ENCODE data around the gene PDIA6.

The PDIA6 gene

DNA sequence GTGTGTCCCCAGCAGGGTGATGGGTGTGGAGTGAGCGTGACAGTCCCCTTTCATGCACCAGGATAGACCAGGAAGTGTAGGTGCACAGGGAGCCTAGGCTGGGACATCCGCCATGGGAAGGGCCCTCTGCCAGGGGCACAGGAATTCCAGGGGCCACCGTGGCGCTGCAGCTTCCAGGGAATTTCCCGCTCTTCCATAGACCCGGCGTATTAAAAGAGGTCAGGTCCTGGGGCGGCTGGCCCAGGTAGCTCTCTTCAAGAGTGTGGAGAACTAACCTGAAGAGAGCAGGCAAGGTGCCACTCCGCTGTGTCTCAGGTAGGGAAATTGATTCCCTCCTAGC, 49.2 kb downstream of the PDIA6 start:
- no peak for TF ChIP-seq ZFP3 (CRISPR knock-in tag; IDR thresholded peaks at IDR 0.05)
- TF ChIP-seq RARB (CRISPR knock-in tag; IDR thresholded peaks at IDR 0.05) = no peak
- TF ChIP-seq BACH2 (CRISPR knock-in tag; IDR thresholded peaks at IDR 0.05; ENCODE audit: borderline replicate concordance) = no peak
- no peak for TF ChIP-seq GLIS3 (CRISPR knock-in tag; IDR thresholded peaks at IDR 0.05)
- no peak for TF ChIP-seq ZFP30 (CRISPR knock-in tag; IDR thresholded peaks at IDR 0.05)
- no peak for TF ChIP-seq CSDC2 (CRISPR knock-in tag; IDR thresholded peaks at IDR 0.05)
- TF ChIP-seq CREB5 (CRISPR knock-in tag; IDR thresholded peaks at IDR 0.05; ENCODE audit: low read depth) = no peak
- no peak for TF ChIP-seq ZNF565 (CRISPR knock-in tag; conservative IDR thresholded peaks at IDR 0.05; ENCODE audit: low read depth)
- no peak for TF ChIP-seq POU6F1 (CRISPR knock-in tag; IDR thresholded peaks at IDR 0.05; ENCODE audit: borderline replicate concordance, low read depth)
- no peak for TF ChIP-seq ESRRG (CRISPR knock-in tag; IDR thresholded peaks at IDR 0.05)
- no peak for TF ChIP-seq ZC3H10 (CRISPR knock-in tag; IDR thresholded peaks at IDR 0.05)
- TF ChIP-seq, protein P1, sequence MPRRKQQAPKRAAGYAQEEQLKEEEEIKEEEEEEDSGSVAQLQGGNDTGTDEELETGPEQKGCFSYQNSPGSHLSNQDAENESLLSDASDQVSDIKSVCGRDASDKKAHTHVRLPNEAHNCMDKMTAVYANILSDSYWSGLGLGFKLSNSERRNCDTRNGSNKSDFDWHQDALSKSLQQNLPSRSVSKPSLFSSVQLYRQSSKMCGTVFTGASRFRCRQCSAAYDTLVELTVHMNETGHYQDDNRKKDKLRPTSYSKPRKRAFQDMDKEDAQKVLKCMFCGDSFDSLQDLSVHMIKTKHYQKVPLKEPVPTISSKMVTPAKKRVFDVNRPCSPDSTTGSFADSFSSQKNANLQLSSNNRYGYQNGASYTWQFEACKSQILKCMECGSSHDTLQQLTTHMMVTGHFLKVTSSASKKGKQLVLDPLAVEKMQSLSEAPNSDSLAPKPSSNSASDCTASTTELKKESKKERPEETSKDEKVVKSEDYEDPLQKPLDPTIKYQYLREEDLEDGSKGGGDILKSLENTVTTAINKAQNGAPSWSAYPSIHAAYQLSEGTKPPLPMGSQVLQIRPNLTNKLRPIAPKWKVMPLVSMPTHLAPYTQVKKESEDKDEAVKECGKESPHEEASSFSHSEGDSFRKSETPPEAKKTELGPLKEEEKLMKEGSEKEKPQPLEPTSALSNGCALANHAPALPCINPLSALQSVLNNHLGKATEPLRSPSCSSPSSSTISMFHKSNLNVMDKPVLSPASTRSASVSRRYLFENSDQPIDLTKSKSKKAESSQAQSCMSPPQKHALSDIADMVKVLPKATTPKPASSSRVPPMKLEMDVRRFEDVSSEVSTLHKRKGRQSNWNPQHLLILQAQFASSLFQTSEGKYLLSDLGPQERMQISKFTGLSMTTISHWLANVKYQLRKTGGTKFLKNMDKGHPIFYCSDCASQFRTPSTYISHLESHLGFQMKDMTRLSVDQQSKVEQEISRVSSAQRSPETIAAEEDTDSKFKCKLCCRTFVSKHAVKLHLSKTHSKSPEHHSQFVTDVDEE (CRISPR knock-in tag; IDR thresholded peaks at IDR 0.05) = no peak
- no peak for TF ChIP-seq ISL1 (CRISPR knock-in tag; IDR thresholded peaks at IDR 0.05)
- TF ChIP-seq ARNTL (CRISPR knock-in tag; IDR thresholded peaks at IDR 0.05; ENCODE audit: borderline replicate concordance, low read depth) = no peak
- ATAC-seq = no peak

DNA sequence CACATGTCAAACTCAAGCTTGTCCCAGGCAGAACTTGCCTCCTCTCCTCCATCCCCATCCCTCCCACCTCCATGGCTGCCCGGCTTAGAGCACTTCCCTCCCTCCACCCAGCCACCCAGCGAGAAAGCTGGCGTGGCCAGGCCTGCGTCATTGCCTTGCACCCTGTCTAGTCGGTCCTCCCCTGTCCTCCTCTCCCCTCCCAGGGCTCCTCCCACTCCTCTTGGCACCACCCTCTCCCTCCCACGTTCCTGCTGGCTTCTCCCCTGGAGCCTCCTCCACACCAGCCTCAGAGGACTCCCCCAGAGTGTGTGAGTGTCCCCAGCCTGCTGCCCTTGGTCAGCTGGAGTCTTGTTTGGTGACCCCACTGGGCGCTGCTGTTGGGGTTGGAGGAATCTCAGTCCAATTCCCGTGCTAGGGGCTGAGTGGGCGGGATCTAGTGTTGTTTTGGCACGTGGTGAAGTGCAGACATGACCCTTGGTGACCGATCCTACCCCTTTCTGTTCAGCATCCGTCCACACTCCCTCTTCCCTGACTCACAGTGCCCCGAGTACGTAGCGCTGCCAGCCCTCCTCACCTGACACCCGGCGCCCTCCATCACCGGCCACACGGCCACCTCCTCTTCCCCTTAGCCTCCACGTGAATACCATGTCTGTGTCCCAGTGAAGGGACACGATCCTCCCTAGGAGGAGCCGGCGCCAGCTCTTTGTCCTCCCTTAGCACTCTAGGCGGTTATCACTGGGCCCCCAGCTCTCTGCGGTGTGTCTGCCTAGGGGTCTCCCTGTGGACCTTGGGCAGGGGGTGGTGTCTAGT, 49.7 kb downstream of the PDIA6 start:
- TF ChIP-seq ZC3H10 (CRISPR knock-in tag; IDR thresholded peaks at IDR 0.05) = no peak
- TF ChIP-seq ZNF70 (CRISPR knock-in tag; IDR thresholded peaks at IDR 0.05) = no peak
- no peak for TF ChIP-seq ZNF8 (CRISPR knock-in tag; IDR thresholded peaks at IDR 0.05)
- no peak for TF ChIP-seq SNAI2 (CRISPR knock-in tag; IDR thresholded peaks at IDR 0.05)
- TF ChIP-seq, protein P1 (CRISPR knock-in tag; IDR thresholded peaks at IDR 0.05) = no peak
- no peak for TF ChIP-seq TOX (CRISPR knock-in tag; IDR thresholded peaks at IDR 0.05; ENCODE audit: borderline replicate concordance)
- TF ChIP-seq ZFP3 (CRISPR knock-in tag; IDR thresholded peaks at IDR 0.05) = no peak
- TF ChIP-seq, protein P2, sequence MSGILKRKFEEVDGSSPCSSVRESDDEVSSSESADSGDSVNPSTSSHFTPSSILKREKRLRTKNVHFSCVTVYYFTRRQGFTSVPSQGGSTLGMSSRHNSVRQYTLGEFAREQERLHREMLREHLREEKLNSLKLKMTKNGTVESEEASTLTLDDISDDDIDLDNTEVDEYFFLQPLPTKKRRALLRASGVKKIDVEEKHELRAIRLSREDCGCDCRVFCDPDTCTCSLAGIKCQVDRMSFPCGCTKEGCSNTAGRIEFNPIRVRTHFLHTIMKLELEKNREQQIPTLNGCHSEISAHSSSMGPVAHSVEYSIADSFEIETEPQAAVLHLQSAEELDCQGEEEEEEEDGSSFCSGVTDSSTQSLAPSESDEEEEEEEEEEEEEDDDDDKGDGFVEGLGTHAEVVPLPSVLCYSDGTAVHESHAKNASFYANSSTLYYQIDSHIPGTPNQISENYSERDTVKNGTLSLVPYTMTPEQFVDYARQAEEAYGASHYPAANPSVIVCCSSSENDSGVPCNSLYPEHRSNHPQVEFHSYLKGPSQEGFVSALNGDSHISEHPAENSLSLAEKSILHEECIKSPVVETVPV (CRISPR knock-in tag; IDR thresholded peaks at IDR 0.05) = no peak
- no peak for TF ChIP-seq ZFP30 (CRISPR knock-in tag; IDR thresholded peaks at IDR 0.05)
- no peak for TF ChIP-seq ISL1 (CRISPR knock-in tag; IDR thresholded peaks at IDR 0.05)
- no peak for TF ChIP-seq RARB (CRISPR knock-in tag; IDR thresholded peaks at IDR 0.05)
- TF ChIP-seq PATZ1 (CRISPR knock-in tag; IDR thresholded peaks at IDR 0.05; ENCODE audit: borderline replicate concordance) = no peak
- TF ChIP-seq BACH2 (CRISPR knock-in tag; IDR thresholded peaks at IDR 0.05; ENCODE audit: borderline replicate concordance) = no peak
- TF ChIP-seq GLIS3 (CRISPR knock-in tag; IDR thresholded peaks at IDR 0.05) = no peak
- TF ChIP-seq TCF4 (CRISPR knock-in tag; IDR thresholded peaks at IDR 0.05; ENCODE audit: borderline replicate concordance) = no peak
- TF ChIP-seq ARNTL (CRISPR knock-in tag; IDR thresholded peaks at IDR 0.05; ENCODE audit: borderline replicate concordance, low read depth) = no peak
- TF ChIP-seq OSR1 (CRISPR knock-in tag; IDR thresholded peaks at IDR 0.05) = no peak
- no peak for TF ChIP-seq POU6F1 (CRISPR knock-in tag; IDR thresholded peaks at IDR 0.05; ENCODE audit: borderline replicate concordance, low read depth)
- peak; percentile 42 for ATAC-seq

All from SK-N-SH treated with all-trans-retinoic acid at 6 μM for 48 hours (cell line).